Neural cell (in vitro differentiated cells): ENCODE measurements around the gene RASGEF1C. TPM values are rescaled to one million over a fixed set of nuclear protein-coding genes. Genes with fewer than 3 reads are reported as not detected.

Experiments
- H2AFZ ChIP-seq: fragments of 200-600, 300-800 bp; sonication (generic), shearing (Covaris generic); 2 replicates; pipeline ENCODE4 v1.6.0; 2014; ENCODE audit warnings: low read depth, mild to moderate bottlenecking, antibody characterized with exemption, low read length, moderate library complexity
- H3F3A ChIP-seq: fragments of 200-600 bp; shearing (Covaris generic); 2 replicates; pipeline ENCODE4 v1.6.1; 2016; ENCODE audit warnings: mild to moderate bottlenecking, moderate library complexity, mixed read lengths, antibody characterized with exemption, low read length; ENCODE audit not compliant: insufficient read depth, poor library complexity, severe bottlenecking
- H3K27ac ChIP-seq: fragments of 200-600, 300-800 bp; sonication (generic), shearing (Covaris generic); 2 replicates; pipeline ENCODE4 v1.5.1; 2014; ENCODE audit warnings: mild to moderate bottlenecking, low read length, moderate library complexity
- H3K27me3 ChIP-seq: fragments of 300-800, 200-600 bp; sonication (generic), shearing (Covaris generic); 2 replicates; pipeline ENCODE4 v1.6.0; 2014; ENCODE audit warnings: mild to moderate bottlenecking, low read depth, low read length, moderate library complexity; ENCODE audit not compliant: insufficient read depth
- H3K36me3 ChIP-seq: fragments of 300-800, 200-600 bp; sonication (generic), shearing (Covaris generic); 2 replicates; pipeline ENCODE4 v1.5.1; 2014; ENCODE audit warnings: mild to moderate bottlenecking, antibody characterized with exemption, low read length, moderate library complexity; ENCODE audit not compliant: insufficient read depth
- H3K4me2 ChIP-seq: fragments of 300-800, 200-600 bp; sonication (generic), shearing (Covaris generic); 2 replicates; pipeline ENCODE4 v1.6.0; 2014; ENCODE audit warnings: mild to moderate bottlenecking, low read length
- H3K4me3 ChIP-seq: fragments of 300-800, 200-600 bp; sonication (generic), shearing (Covaris generic); 2 replicates; pipeline ENCODE4 v1.5.1; 2014; ENCODE audit warnings: mild to moderate bottlenecking, low read length, moderate library complexity
- H3K79me2 ChIP-seq: fragments of 200-600 bp; shearing (Covaris generic); replicated peaks from 2 replicates; pipeline ENCODE4 v1.6.0; 2014; ENCODE audit warnings: mild to moderate bottlenecking, low read length, moderate library complexity; ENCODE audit not compliant: insufficient read depth
- H3K9ac ChIP-seq: fragments of 300-800, 200-600 bp; sonication (generic), shearing (Covaris generic); 2 replicates; pipeline ENCODE4 v1.6.1; 2016; ENCODE audit warnings: mild to moderate bottlenecking, low read length, mixed read lengths
- H3K9me2 ChIP-seq: fragments of 200-600 bp; shearing (Covaris generic); 2 replicates; pipeline ENCODE4 v1.6.1; 2016; ENCODE audit warnings: mild to moderate bottlenecking, low read length, mixed read lengths; ENCODE audit not compliant: insufficient read depth
- H3K9me3 ChIP-seq: fragments of 200-600, 300-800 bp; sonication (generic), shearing (Covaris generic); 2 replicates; pipeline ENCODE4 v1.6.1; 2016; ENCODE audit warnings: mild to moderate bottlenecking, mixed run types, low read length, moderate library complexity, mixed read lengths
- H4K20me1 ChIP-seq: fragments of 200-600 bp; shearing (Covaris generic); 2 replicates; pipeline ENCODE4 v1.6.1; 2016; ENCODE audit warnings: mild to moderate bottlenecking, mixed run types; ENCODE audit not compliant: insufficient read depth
- CTCF ChIP-seq: fragments of 450-650 bp; IDR thresholded peaks from 2 replicates; pipeline ENCODE4 v1.5.1; 2014; ENCODE audit warnings: antibody characterized with exemption, mild to moderate bottlenecking, moderate library complexity; ENCODE audit not compliant: poor library complexity, severe bottlenecking
- EP300 ChIP-seq: fragments of 450-650 bp; conservative IDR thresholded peaks from 2 replicates; pipeline ENCODE4 v1.6.1; 2014; ENCODE audit warnings: antibody characterized with exemption, mild to moderate bottlenecking, moderate library complexity; ENCODE audit not compliant: poor library complexity, severe bottlenecking
- EZH2 ChIP-seq: fragments of 200-600, 300-800 bp; shearing (Covaris generic), sonication (generic); IDR thresholded peaks from 2 replicates; pipeline ENCODE4 v1.6.1; 2014; ENCODE audit warnings: antibody characterized with exemption, low read length, borderline replicate concordance, mild to moderate bottlenecking; ENCODE audit not compliant: insufficient read depth, poor library complexity, severe bottlenecking
- MXI1 ChIP-seq: fragments of 450-650 bp; conservative IDR thresholded peaks from 2 replicates; pipeline ENCODE4 v1.6.1; 2014; ENCODE audit warnings: antibody characterized with exemption, mild to moderate bottlenecking; ENCODE audit not compliant: poor library complexity, severe bottlenecking
- POLR2AphosphoS5 ChIP-seq: IDR thresholded peaks from 2 replicates; pipeline ENCODE4 v1.6.1; 2012
- RAD21 ChIP-seq: fragments of 450-650 bp; conservative IDR thresholded peaks from 2 replicates; pipeline ENCODE4 v1.6.1; 2014; ENCODE audit warnings: antibody characterized with exemption, mild to moderate bottlenecking, moderate library complexity
- REST ChIP-seq: IDR thresholded peaks from 2 replicates; pipeline ENCODE4 v1.6.1; 2012; ENCODE audit warnings: borderline replicate concordance
- SMC3 ChIP-seq: fragments of 450-650 bp; conservative IDR thresholded peaks from 2 replicates; pipeline ENCODE4 v1.6.1; 2014; ENCODE audit warnings: antibody characterized with exemption, mild to moderate bottlenecking, moderate library complexity; ENCODE audit not compliant: poor library complexity
- TAF1 ChIP-seq: IDR thresholded peaks from 2 replicates; pipeline ENCODE4 v1.6.1; 2012; ENCODE audit warnings: low read depth
- polyA plus RNA-seq: library from polyadenylated mRNA; depleted of rRNA; stranded (reverse); fragments of >200 nt; gene quantifications from 2 replicates; pipeline ENCODE4 v1.2.3, GENCODE V29; 2014

The RASGEF1C gene
- polyA plus RNA-seq, 1 donor from 2014 or later = 5.3 TPM

- no peaks in the 10 kb centered on the region for H3K36me3 ChIP-seq
- no peaks in the 10 kb centered on the region for H3F3A ChIP-seq
- H4K20me1 ChIP-seq = no peaks in the 10 kb centered on the region
- no peak overlapping the region for H3K9ac ChIP-seq
- H3K9me2 ChIP-seq = no peaks in the 10 kb centered on the region
- TF ChIP-seq MXI1 = no peak
- no peak for TF ChIP-seq POLR2AphosphoS5
- no peak for TF ChIP-seq EZH2
- TF ChIP-seq RAD21 = no peak
- TF ChIP-seq SMC3 = no peak
- no peak for TF ChIP-seq TAF1
- no peak overlapping the region for H3K4me3 ChIP-seq
- no peaks in the 10 kb centered on the region for H3K9me3 ChIP-seq
- no peak overlapping the region for H2AFZ ChIP-seq
- no peaks in the 10 kb centered on the region for H3K27me3 ChIP-seq
- no peaks in the 10 kb centered on the region for H3K79me2 ChIP-seq
- no peak overlapping the region for H3K4me2 ChIP-seq
- no peak overlapping the region for H3K27ac ChIP-seq
These were observed 8.8 kb upstream of the RASGEF1C start for GRCh38 chr5:180217797-180218196.

GRCh38 chr5:180216646-180217171 lies 7.7 kb upstream of the RASGEF1C start:
- Histone ChIP-seq H3F3A (no peaks in the 10 kb centered on the region), H3K79me2 (no peaks in the 10 kb centered on the region), H3K36me3 (no peaks in the 10 kb centered on the region), H4K20me1 (no peaks in the 10 kb centered on the region), H3K9me2 (no peaks in the 10 kb centered on the region), H3K4me3 (no peak overlapping the region), H3K9ac (no peak overlapping the region), H3K9me3 (no peaks in the 10 kb centered on the region), H3K4me2 (no peak overlapping the region), H2AFZ (no peak overlapping the region), H3K27ac (no peak overlapping the region), H3K27me3 (no peaks in the 10 kb centered on the region)
- TF ChIP-seq MXI1 = no peak
- no peak for TF ChIP-seq TAF1
- TF ChIP-seq POLR2AphosphoS5 = no peak

GRCh38 chr5:180215783-180216630 lies 7.0 kb upstream of the RASGEF1C start:
- no peaks in the 10 kb centered on the region for H3K79me2 ChIP-seq
- H3K9me2 ChIP-seq = no peaks in the 10 kb centered on the region
- H4K20me1 ChIP-seq = no peaks in the 10 kb centered on the region
- no peak for TF ChIP-seq CTCF
- TF ChIP-seq POLR2AphosphoS5 = no peak
- TF ChIP-seq EP300 = no peak
- TF ChIP-seq TAF1 = no peak
- TF ChIP-seq REST = no peak
- no peak for TF ChIP-seq MXI1
- TF ChIP-seq EZH2 = no peak
- TF ChIP-seq SMC3 = no peak
- TF ChIP-seq RAD21 = no peak
- no peak overlapping the region for H3K9ac ChIP-seq
- no peak overlapping the region for H3K4me2 ChIP-seq
- no peak overlapping the region for H3K4me3 ChIP-seq
- no peak overlapping the region for H2AFZ ChIP-seq
- H3K9me3 ChIP-seq = no peaks in the 10 kb centered on the region
- H3K27ac ChIP-seq = no peak overlapping the region
- H3K36me3 ChIP-seq = no peaks in the 10 kb centered on the region
- H3K27me3 ChIP-seq = no peaks in the 10 kb centered on the region
- H3F3A ChIP-seq = no peaks in the 10 kb centered on the region
